IMR-90 (cell line): ENCODE measurements around the gene OTULINL. TPM values are rescaled to one million over a fixed set of nuclear protein-coding genes. Genes with fewer than 3 reads are reported as not detected.

ENCODE experiments used
- ATAC-seq: fragments of 200-7000 bp; cut with Tn5 transposase; 2 replicates; pipeline ENCODE4 v1.9.1; 2020; ENCODE audit warnings: low read depth, mild to moderate bottlenecking, moderate library complexity
- BruUV-seq: library from RNA; stranded (reverse); fragments of 400-500 nt; replicated peaks from 2 replicates; lab custom pipeline; 2021; lab: Mats Ljungman, UMichigan
- CTCF ChIA-PET: fragments of 300-600 bp; formaldehyde crosslinking; extraction: SDS; loops from one replicate; lab custom pipeline; 2021; ENCODE audit warnings: antibody characterized with exemption; lab: Yijun Ruan, JAX
- POLR2A ChIA-PET: fragments of 300-600 bp; sonication (Branson Sonifier 250); formaldehyde crosslinking; loops from one replicate; lab custom pipeline; 2022; ENCODE audit warnings: antibody characterized with exemption; ENCODE audit not compliant: unreplicated experiment; lab: Charles Lee
- DNase-seq: peaks from one replicate; pipeline ENCODE4 v3.0.0; 2013
- H2AFZ ChIP-seq: replicated peaks from 2 replicates; pipeline ENCODE3; 2013; ENCODE audit warnings: low read length, mild to moderate bottlenecking; ENCODE audit not compliant: poor library complexity
- H2AK5ac ChIP-seq: 2 replicates; pipeline ENCODE4 v1.6.1; 2013; ENCODE audit warnings: low read depth, low read length, inconsistent platforms
- H2AK9ac ChIP-seq: replicated peaks from 2 replicates; pipeline ENCODE3; 2013; ENCODE audit warnings: mild to moderate bottlenecking, low read depth, low read length, moderate library complexity; ENCODE audit not compliant: poor library complexity
- H2BK120ac ChIP-seq: 2 replicates; pipeline ENCODE4 v1.6.1; 2013; ENCODE audit warnings: low read depth, low read length, inconsistent platforms
- H2BK15ac ChIP-seq: 3 replicates; pipeline ENCODE4 v1.6.1; 2013; ENCODE audit warnings: low read depth, low read length, inconsistent platforms
- H2BK20ac ChIP-seq: 2 replicates; pipeline ENCODE4 v1.6.1; 2013; ENCODE audit warnings: low read depth, mild to moderate bottlenecking, inconsistent platforms, low read length, moderate library complexity
- H2BK5ac ChIP-seq: 2 replicates; pipeline ENCODE4 v1.6.1; 2013; ENCODE audit warnings: mild to moderate bottlenecking, low read depth, low read length, inconsistent platforms; ENCODE audit not compliant: poor library complexity, severe bottlenecking
- H3K14ac ChIP-seq: replicated peaks from 2 replicates; pipeline ENCODE4 v1.6.1; 2013; ENCODE audit warnings: low read depth, low read length, inconsistent platforms
- H3K18ac ChIP-seq: 2 replicates; pipeline ENCODE4 v1.6.1; 2013; ENCODE audit warnings: low read depth, low read length, control low read depth
- H3K23ac ChIP-seq: 2 replicates; pipeline ENCODE4 v1.6.1; 2013; ENCODE audit warnings: low read depth, low read length, inconsistent platforms
- H3K27ac ChIP-seq: 2 replicates; pipeline ENCODE4 v1.5.1; 2013; ENCODE audit warnings: mild to moderate bottlenecking, control low read depth, low read length; ENCODE audit not compliant: insufficient read depth
- H3K27me3 ChIP-seq: 2 replicates; pipeline ENCODE4 v1.6.1; 2013; ENCODE audit warnings: low read length; ENCODE audit not compliant: control insufficient read depth, insufficient read depth
- H3K36me3 ChIP-seq: 2 replicates; pipeline ENCODE4 v1.6.1; 2013; ENCODE audit warnings: low read length, mixed read lengths; ENCODE audit not compliant: control insufficient read depth, insufficient read depth
- H3K4ac ChIP-seq: 2 replicates; pipeline ENCODE4 v1.6.1; 2013; ENCODE audit warnings: low read depth, low read length, inconsistent platforms
- H3K4me1 ChIP-seq: 2 replicates; pipeline ENCODE4 v1.6.1; 2013; ENCODE audit warnings: low read length, mixed read lengths; ENCODE audit not compliant: control insufficient read depth, insufficient read depth
- H3K4me2 ChIP-seq: 2 replicates; pipeline ENCODE4 v1.6.1; 2013; ENCODE audit warnings: low read depth, mild to moderate bottlenecking, control low read depth, low read length, moderate library complexity
- H3K4me3 ChIP-seq: 2 replicates; pipeline ENCODE4 v1.5.1; 2013; ENCODE audit warnings: low read depth, mild to moderate bottlenecking, control low read depth, low read length, moderate library complexity; ENCODE audit not compliant: insufficient read depth
- H3K56ac ChIP-seq: 2 replicates; pipeline ENCODE4 v1.6.1; 2013; ENCODE audit warnings: low read length, inconsistent platforms; ENCODE audit not compliant: insufficient read depth; ENCODE audit errors: extremely low read depth
- H3K79me1 ChIP-seq, 2 experiments: 2 replicates each; pipeline ENCODE4 v1.6.1; 2013; ENCODE audit warnings: low read length in 2 of 2, inconsistent platforms in 1 of 2, low read depth in 1 of 2
- H3K9ac ChIP-seq: 2 replicates; pipeline ENCODE4 v1.6.1; 2013; ENCODE audit warnings: low read depth, low read length, control low read depth
- H3K9me1 ChIP-seq: 2 replicates; pipeline ENCODE4 v1.6.1; 2013; ENCODE audit warnings: low read length, inconsistent platforms; ENCODE audit not compliant: insufficient read depth
- H3K9me3 ChIP-seq: 2 replicates; pipeline ENCODE4 v1.6.1; 2013; ENCODE audit warnings: low read length; ENCODE audit not compliant: control insufficient read depth, insufficient read depth
- H4K20me1 ChIP-seq: 2 replicates; pipeline ENCODE4 v1.6.1; 2013; ENCODE audit warnings: low read length, inconsistent platforms; ENCODE audit not compliant: insufficient read depth
- H4K5ac ChIP-seq: 2 replicates; pipeline ENCODE4 v1.6.1; 2013; ENCODE audit warnings: mild to moderate bottlenecking, low read depth, low read length, control low read depth
- H4K8ac ChIP-seq, 2 experiments: 2 replicates each; pipeline ENCODE4 v1.6.1; 2013; ENCODE audit warnings: low read depth in 2 of 2, low read length in 2 of 2, control low read depth in 1 of 2, inconsistent platforms in 1 of 2
- H4K91ac ChIP-seq: 2 replicates; pipeline ENCODE4 v1.6.1; 2013; ENCODE audit warnings: low read depth, low read length, inconsistent platforms; ENCODE audit not compliant: insufficient read depth
- CEBPB ChIP-seq: IDR thresholded peaks from 2 replicates; pipeline ENCODE4 v1.6.1; 2012; ENCODE audit warnings: low read depth, low read length, improper control_type of control experiment
- CHD1 ChIP-seq: IDR thresholded peaks from 2 replicates; pipeline ENCODE4 v1.6.1; 2012; ENCODE audit warnings: low read depth, low read length, improper control_type of control experiment
- MAZ ChIP-seq: IDR thresholded peaks from 2 replicates; pipeline ENCODE4 v1.6.1; 2012; ENCODE audit warnings: low read depth, mild to moderate bottlenecking, low read length, improper control_type of control experiment, moderate library complexity, borderline replicate concordance
- MXI1 ChIP-seq: IDR thresholded peaks from 2 replicates; pipeline ENCODE4 v1.6.1; 2012; ENCODE audit warnings: low read depth, mild to moderate bottlenecking, low read length, moderate library complexity, borderline replicate concordance
- POLR2A ChIP-seq: IDR thresholded peaks from 2 replicates; pipeline ENCODE4 v1.6.1; 2012; ENCODE audit warnings: mild to moderate bottlenecking, low read depth, low read length
- RCOR1 ChIP-seq: IDR thresholded peaks from 2 replicates; pipeline ENCODE4 v1.6.1; 2012; ENCODE audit warnings: mild to moderate bottlenecking, low read length, improper control_type of control experiment; ENCODE audit not compliant: insufficient replicate concordance
- RFX5 ChIP-seq: IDR thresholded peaks from 2 replicates; pipeline ENCODE4 v1.8.0; 2012; ENCODE audit warnings: low read depth, mild to moderate bottlenecking, low read length, moderate library complexity
- WGBS, 2 experiments: methylation state at CpG; one replicate each; pipeline versions ENCODE4 v1.1.5 to v1.1.7; 2013; ENCODE audit warnings: missing lambda C conversion rate in 2 of 2; ENCODE audit not compliant: insufficient read length in 1 of 2; ENCODE audit errors: extremely low coverage in 2 of 2; 5-methylcytosine and 5-hydroxymethylcytosine counted together
- dilution Hi-C: fragments of 300-500 bp; cut with HindIII; formaldehyde crosslinking; loops from one replicate; pipeline ENCODE4 v1.14.3; 2018; ENCODE audit warnings: low sequenced_read_pairs; ENCODE audit not compliant: unreplicated experiment
- in situ Hi-C: fragments of 300-500 bp; cut with MboI; formaldehyde crosslinking; loops from 3 replicates; pipeline ENCODE4 v1.14.3; 2019; ENCODE audit warnings: low sequenced_read_pairs, inconsistent platforms, mixed read lengths
- intact Hi-C: fragments of 100-400 bp; cut with micrococcal nuclease; formaldehyde crosslinking; loops from 2 replicates; pipeline ENCODE4 v1.10.0; 2022
- polyA plus RNA-seq, 3 experiments: library from polyadenylated mRNA; depleted of rRNA; stranded (reverse); fragments of >200 nt; gene quantifications; 2 replicates each; pipeline ENCODE4 v1.2.3, GENCODE V29; 2012; ENCODE audit warnings: low replicate concordance in 1 of 3
- total RNA-seq: library from RNA; depleted of rRNA; stranded (reverse); fragments of >200 nt; gene quantifications from 2 replicates; pipeline ENCODE4 v1.2.3, GENCODE V29; 2012
- TF ChIP-seq, protein P1 (sequence below): fragments of 150-350 bp; IDR thresholded peaks from 2 replicates; pipeline ENCODE4 v1.6.1; 2016; ENCODE audit warnings: low read depth, mild to moderate bottlenecking, low read length, moderate library complexity, borderline replicate concordance
- TF ChIP-seq, protein P2 (sequence below): fragments of 150-350 bp; IDR thresholded peaks from 2 replicates; pipeline ENCODE4 v1.6.1; 2017; ENCODE audit warnings: mild to moderate bottlenecking, antibody characterized with exemption, low read length, low read depth
- TF ChIP-seq, protein P3 (sequence below): conservative IDR thresholded peaks from 2 replicates; pipeline ENCODE4 v1.5.1; 2012; ENCODE audit warnings: mild to moderate bottlenecking, low read depth, low read length, improper control_type of control experiment

Gene OTULINL
- total and polyA plus RNA-seq, 2 of the 4 experiments (the other 2 are of a cell fraction): 0.09 to 0.18 TPM

DNA sequence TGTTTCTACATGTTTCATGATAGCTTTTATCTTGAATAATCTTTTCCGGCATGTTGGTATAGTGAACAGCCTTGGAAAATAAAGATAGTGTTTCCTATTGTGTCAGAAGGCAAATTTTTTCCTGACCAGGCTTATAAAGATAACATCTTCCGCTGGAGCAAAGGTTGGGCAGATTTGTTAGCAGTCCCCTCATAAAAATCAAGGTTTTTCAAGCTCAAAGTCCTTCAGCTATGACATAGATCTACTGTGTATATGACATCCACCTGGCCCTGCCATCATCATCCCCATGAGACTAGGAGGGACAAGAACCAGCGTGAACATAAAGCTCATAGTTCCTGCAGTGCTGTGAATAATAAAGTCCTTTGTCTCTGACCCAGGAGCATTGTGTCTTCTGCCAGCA, 30.4 kb upstream of the OTULINL start:
- Histone ChIP-seq H2BK20ac (no peak overlapping the region), H3K4me3 (no peak overlapping the region), H3K4ac (no peak overlapping the region), H3K79me1 (no peaks in the 10 kb centered on the region), H2AK5ac (no peak overlapping the region), H2BK120ac (no peak overlapping the region), H3K14ac (no peak overlapping the region), H4K5ac (no peak overlapping the region), H3K18ac (no peak overlapping the region), H4K20me1 (no peaks in the 10 kb centered on the region), H3K9me1 (no peaks in the 10 kb centered on the region), H3K9me3 (peaks cover 3% of the 10 kb centered on the region; the same call in 1 of the 2 replicates), H3K36me3 (no peaks in the 10 kb centered on the region), H2AFZ (no peak overlapping the region), H2BK15ac (no peak overlapping the region), H3K9ac (no peak overlapping the region), H3K4me1 (no peaks in the 10 kb centered on the region), H3K27me3 (peaks cover 29% of the 10 kb centered on the region), H2AK9ac (no peak overlapping the region), H3K4me2 (no peak overlapping the region), H4K91ac (no peak overlapping the region), H3K56ac (no peak overlapping the region), H3K23ac (no peak overlapping the region), H3K27ac (no peak overlapping the region), H4K8ac (no peak overlapping the region), H2BK5ac (no peak overlapping the region)
- TF ChIP-seq POLR2A (no peak), RFX5 (no peak), CEBPB (no peak), RCOR1 (no peak), MXI1 (no peak), MAZ (no peak), CHD1 (no peak)
- TF ChIP-seq, protein P1, sequence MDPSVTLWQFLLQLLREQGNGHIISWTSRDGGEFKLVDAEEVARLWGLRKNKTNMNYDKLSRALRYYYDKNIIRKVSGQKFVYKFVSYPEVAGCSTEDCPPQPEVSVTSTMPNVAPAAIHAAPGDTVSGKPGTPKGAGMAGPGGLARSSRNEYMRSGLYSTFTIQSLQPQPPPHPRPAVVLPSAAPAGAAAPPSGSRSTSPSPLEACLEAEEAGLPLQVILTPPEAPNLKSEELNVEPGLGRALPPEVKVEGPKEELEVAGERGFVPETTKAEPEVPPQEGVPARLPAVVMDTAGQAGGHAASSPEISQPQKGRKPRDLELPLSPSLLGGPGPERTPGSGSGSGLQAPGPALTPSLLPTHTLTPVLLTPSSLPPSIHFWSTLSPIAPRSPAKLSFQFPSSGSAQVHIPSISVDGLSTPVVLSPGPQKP: no peak
- TF ChIP-seq, protein P2, sequence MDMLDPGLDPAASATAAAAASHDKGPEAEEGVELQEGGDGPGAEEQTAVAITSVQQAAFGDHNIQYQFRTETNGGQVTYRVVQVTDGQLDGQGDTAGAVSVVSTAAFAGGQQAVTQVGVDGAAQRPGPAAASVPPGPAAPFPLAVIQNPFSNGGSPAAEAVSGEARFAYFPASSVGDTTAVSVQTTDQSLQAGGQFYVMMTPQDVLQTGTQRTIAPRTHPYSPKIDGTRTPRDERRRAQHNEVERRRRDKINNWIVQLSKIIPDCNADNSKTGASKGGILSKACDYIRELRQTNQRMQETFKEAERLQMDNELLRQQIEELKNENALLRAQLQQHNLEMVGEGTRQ: no peak
- TF ChIP-seq, protein P3, sequence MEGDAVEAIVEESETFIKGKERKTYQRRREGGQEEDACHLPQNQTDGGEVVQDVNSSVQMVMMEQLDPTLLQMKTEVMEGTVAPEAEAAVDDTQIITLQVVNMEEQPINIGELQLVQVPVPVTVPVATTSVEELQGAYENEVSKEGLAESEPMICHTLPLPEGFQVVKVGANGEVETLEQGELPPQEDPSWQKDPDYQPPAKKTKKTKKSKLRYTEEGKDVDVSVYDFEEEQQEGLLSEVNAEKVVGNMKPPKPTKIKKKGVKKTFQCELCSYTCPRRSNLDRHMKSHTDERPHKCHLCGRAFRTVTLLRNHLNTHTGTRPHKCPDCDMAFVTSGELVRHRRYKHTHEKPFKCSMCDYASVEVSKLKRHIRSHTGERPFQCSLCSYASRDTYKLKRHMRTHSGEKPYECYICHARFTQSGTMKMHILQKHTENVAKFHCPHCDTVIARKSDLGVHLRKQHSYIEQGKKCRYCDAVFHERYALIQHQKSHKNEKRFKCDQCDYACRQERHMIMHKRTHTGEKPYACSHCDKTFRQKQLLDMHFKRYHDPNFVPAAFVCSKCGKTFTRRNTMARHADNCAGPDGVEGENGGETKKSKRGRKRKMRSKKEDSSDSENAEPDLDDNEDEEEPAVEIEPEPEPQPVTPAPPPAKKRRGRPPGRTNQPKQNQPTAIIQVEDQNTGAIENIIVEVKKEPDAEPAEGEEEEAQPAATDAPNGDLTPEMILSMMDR: no peak
- DNase-seq (no peak), ATAC-seq (no peak)
- dilution Hi-C loops: no loop called here
- WGBS, 2 experiments: 20% methylated on average over 1 of the region's 3 CpGs; no CpG with 5 or more reads in 1 of the 2 experiments
- intact Hi-C loops: loop anchor here (5.0 kb wide), 1 partner anchor 71 kb away; no protein-coding TSS in a partner anchor
- POLR2A ChIA-PET: no interaction called here
- in situ Hi-C loops: no loop called here
- CTCF ChIA-PET: no interaction called here
- no TSS peak for BruUV-seq
